Gastroesophageal sphincter (tissue), 4 donors: ENCODE results near the gene DDX21. TPM values are rescaled to one million over a fixed set of nuclear protein-coding genes. Genes with fewer than 3 reads are reported as not detected.

Source experiments
- ATAC-seq: fragments of 150-250 bp; one replicate; pipeline ENCODE4 v1.9.1; 2016; ENCODE audit warnings: mild to moderate bottlenecking, moderate library complexity
- H3K27ac ChIP-seq, 4 donors: fragments of 200-600 bp; sonication (generic) in 3 of 4; 1 replicate in 3 of 4; 2 replicates in 1 of 4; pipeline ENCODE4 v1.5.1; 2016 to 2019
- H3K27me3 ChIP-seq: fragments of 200-600 bp; sonication (generic); one replicate; pipeline ENCODE4 v1.5.1; 2019
- H3K36me3 ChIP-seq, 2 donors: fragments of 200-600 bp; sonication (generic); one replicate each; pipeline ENCODE4 v1.5.1; 2019; ENCODE audit warnings: control low read depth in 1 of 2
- H3K4me1 ChIP-seq, 3 donors: fragments of 200-600 bp; sonication (generic); 1 replicate in 2 of 3; 2 replicates in 1 of 3; pipeline ENCODE4 v1.5.1; 2016 to 2019; ENCODE audit warnings: control low read depth in 2 of 3
- H3K4me3 ChIP-seq, 2 donors: fragments of 200-600 bp; sonication (generic); one replicate each; pipeline ENCODE4 v1.5.1; 2019; ENCODE audit warnings: mild to moderate bottlenecking in 1 of 2, moderate library complexity in 1 of 2
- H3K9me3 ChIP-seq, 3 donors: fragments of 200-600 bp; sonication (generic); one replicate each; pipeline ENCODE4 v1.5.1; 2017 to 2019; ENCODE audit warnings: control low read depth in 2 of 3
- CTCF ChIP-seq, 4 experiments: fragments of 200-600 bp in 2 of 4; fragments of 450-650 bp in 2 of 4; sonication (generic) in 1 of 4; IDR thresholded peaks; one replicate each; pipeline ENCODE4 v1.5.1; 2017 to 2019; ENCODE audit warnings: antibody characterized with exemption in 4 of 4, mild to moderate bottlenecking in 2 of 4, moderate library complexity in 2 of 4
- EP300 ChIP-seq: sonication (generic); formaldehyde crosslinking; IDR thresholded peaks from one replicate; pipeline ENCODE4 v1.6.1; 2017; ENCODE audit warnings: antibody characterized with exemption, mild to moderate bottlenecking
- POLR2A ChIP-seq, 2 donors: fragments of 450-650 bp; IDR thresholded peaks; one replicate each; pipeline ENCODE4 v1.6.1; 2017; ENCODE audit warnings: antibody characterized with exemption in 2 of 2, mild to moderate bottlenecking in 2 of 2, moderate library complexity in 1 of 2
- POLR2AphosphoS5 ChIP-seq: sonication (generic); formaldehyde crosslinking; IDR thresholded peaks from one replicate; pipeline ENCODE4 v1.6.1; 2017; ENCODE audit warnings: antibody characterized with exemption
- WGBS, 2 donors: methylation state at CpG; one replicate each; pipeline ENCODE4 v1.1.5; 2018; ENCODE audit warnings: low coverage in 1 of 2; 5-methylcytosine and 5-hydroxymethylcytosine counted together
- small RNA-seq, 4 donors: library from RNA; depleted of rRNA; stranded (forward); fragments of <200 nt; gene quantifications; one replicate each; pipeline ENCODE3, GENCODE V24; 2016
- total RNA-seq, 4 donors: library from RNA; depleted of rRNA; stranded (reverse); fragments of >200 nt; gene quantifications; one replicate each; pipeline ENCODE4 v1.1.0, GENCODE V29; 2016

Gene DDX21
- total RNA-seq, 4 donors from 2014 or later, result 28.1 to 78.6 (median 34.9) TPM

DNA sequence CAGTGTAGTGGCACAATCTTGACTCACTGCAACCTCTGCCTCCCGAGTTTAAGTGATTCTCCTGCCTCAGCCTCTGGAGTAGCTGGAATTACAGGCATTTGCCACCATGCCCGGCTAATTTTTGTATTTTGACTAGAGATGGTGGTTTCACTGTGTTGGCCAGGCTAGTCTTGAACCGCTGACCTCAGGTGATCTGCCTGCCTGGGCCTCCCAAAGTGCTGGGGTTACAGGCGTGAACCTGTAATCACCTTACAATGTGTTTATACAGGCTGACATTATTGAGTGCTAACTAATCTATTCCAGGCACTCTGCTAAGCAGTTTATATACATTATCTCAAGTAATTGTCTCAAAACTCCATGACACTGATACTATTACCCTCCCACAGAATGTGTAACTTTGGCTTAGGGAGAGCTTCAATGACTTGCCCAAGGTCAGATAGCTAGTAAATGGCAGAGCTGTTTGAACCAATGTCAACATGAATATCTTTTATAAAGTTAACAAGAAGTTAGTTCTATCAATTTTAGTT is 69.5 kb downstream of the DDX21 start:
- no peak for ATAC-seq
- TF ChIP-seq POLR2AphosphoS5 (no peak), POLR2A (IDR thresholded peaks at IDR 0.05) (no peak), CTCF (IDR thresholded peaks at IDR 0.05) (no peak), EP300 (no peak)
- Histone ChIP-seq H3K4me1 (no peaks in the 10 kb centered on the region), H3K27me3 (no peaks in the 10 kb centered on the region), H3K36me3 (no peaks in the 10 kb centered on the region), H3K27ac (no peak overlapping the region), H3K4me3 (no peak overlapping the region), H3K9me3 (no peaks in the 10 kb centered on the region)
- WGBS, 2 donors, result 30 to 48% methylated on average over 2 of the region's 4 CpGs

DNA sequence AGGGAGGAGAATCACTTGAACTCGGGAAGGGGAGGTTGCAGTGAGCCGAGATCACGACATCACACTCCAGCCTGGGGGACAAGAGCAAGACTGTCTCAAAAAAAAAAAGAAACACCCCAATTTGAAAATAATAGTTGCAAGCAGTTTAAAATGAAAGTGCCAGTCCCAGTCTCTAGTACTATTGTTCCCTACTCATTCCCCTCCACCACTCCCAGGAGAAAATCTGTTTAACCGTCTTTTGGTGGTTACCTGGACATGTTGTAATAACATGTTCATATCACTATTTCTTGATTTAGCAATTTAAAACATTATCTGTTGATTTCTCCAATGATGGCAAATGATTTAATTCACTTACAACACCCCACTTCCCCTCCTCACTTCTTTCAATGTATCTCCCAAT is 77.3 kb downstream of the DDX21 start:
- 84 to 86% methylated on average over 1 to 4 of the region's 4 CpGs for WGBS, 2 donors
- no peaks in the 10 kb centered on the region for H3K4me1 ChIP-seq
- TF ChIP-seq EP300 (no peak), POLR2A (IDR thresholded peaks at IDR 0.05) (no peak), POLR2AphosphoS5 (no peak), CTCF (IDR thresholded peaks at IDR 0.05) (no peak)
- H3K4me3 ChIP-seq, result no peak overlapping the region
- H3K36me3 ChIP-seq, result no peaks in the 10 kb centered on the region
- H3K27me3 ChIP-seq, result no peaks in the 10 kb centered on the region
- no peak overlapping the region for H3K27ac ChIP-seq
- no peak for ATAC-seq
- no peaks in the 10 kb centered on the region for H3K9me3 ChIP-seq

Small RNA genes lying within 50 kb of the gene (small RNA-seq; reads per million reads assigned to genes)
- gene RNU6-571P, result 0 reads per million in 4 donors

Other genes with a start within 250 kb of the DDX21 start
- gene CCAR1, start 234.9 kb upstream of the DDX21 start, total RNA-seq, result 10 to 100 TPM; 42.4 to 60.8 (median 54.8) TPM
- gene STOX1, start 128.6 kb upstream of the DDX21 start, total RNA-seq, result 10 to 100 TPM; 11.4 to 38.0 (median 15.4) TPM
- 10 to 100 TPM; 43.5 to 57.6 (median 50.3) TPM for gene DDX50, start 54.9 kb upstream of the DDX21 start, total RNA-seq
- 10 to 100 TPM; 33.7 to 65.4 (median 48.8) TPM for gene KIFBP, start 32.6 kb downstream of the DDX21 start, total RNA-seq
- 100 to 1,000 TPM in 2 of 4 donors, 10 to 100 TPM in 2; 14.9 to 143 (median 97.8) TPM for gene SRGN, start 131.9 kb downstream of the DDX21 start, total RNA-seq
- gene VPS26A, start 168.0 kb downstream of the DDX21 start, total RNA-seq, result 10 to 100 TPM; 34.1 to 51.5 (median 39.4) TPM
- 10 to 100 TPM; 18.2 to 20.9 (median 19.8) TPM for gene SUPV3L1, start 224.1 kb downstream of the DDX21 start, total RNA-seq